HCT116 (cell line): ENCODE measurements around the gene CD300LD.

ENCODE experiments used
- CTCF ChIP-seq, 3 experiments: fragments of 200-600 bp in 1 of 3; sonication (generic) in 1 of 3; IDR thresholded peaks in 2 of 3; conservative IDR thresholded peaks in 1 of 3; 2 replicates each; pipeline ENCODE4 v1.5.1; 2012 to 2017; ENCODE audit warnings: low read depth in 2 of 3, low read length in 2 of 3, antibody characterized with exemption in 1 of 3, borderline replicate concordance in 1 of 3, control low read depth in 1 of 3, mild to moderate bottlenecking in 1 of 3, mixed read lengths in 1 of 3, mixed run types in 1 of 3, moderate library complexity in 1 of 3; ENCODE audit not compliant: insufficient read depth in 1 of 3
- EZH2 ChIP-seq: fragments of 200-600 bp; sonication (generic); IDR thresholded peaks from 2 replicates; pipeline ENCODE4 v1.6.1; 2017; ENCODE audit warnings: antibody characterized with exemption, mixed run types
- MAX ChIP-seq: IDR thresholded peaks from 2 replicates; pipeline ENCODE4 v1.6.1; 2012
- POLR2A ChIP-seq: IDR thresholded peaks from 2 replicates; pipeline ENCODE4 v1.7.0; 2011; ENCODE audit warnings: borderline replicate concordance; ENCODE audit not compliant: insufficient read depth, insufficient read length; ENCODE audit errors: extremely low read depth
- POLR2AphosphoS5 ChIP-seq: IDR thresholded peaks from 2 replicates; pipeline ENCODE4 v1.6.1; 2011; ENCODE audit warnings: mild to moderate bottlenecking, low read depth, low read length, moderate library complexity

- no peak for TF ChIP-seq MAX
- TF ChIP-seq POLR2A = no peak
- TF ChIP-seq CTCF (IDR thresholded peaks at IDR 0.05 in 2 of 3, conservative IDR thresholded peaks at IDR 0.05 in 1 of 3; ENCODE audit: borderline replicate concordance in 1 of 3, insufficient read depth in 1 of 3, low read depth in 2 of 3, low read length in 2 of 3) = no peak
- TF ChIP-seq POLR2AphosphoS5 = no peak
- no peak for TF ChIP-seq EZH2
Measured at GRCh38 chr17:74541176-74542111, 50.6 kb downstream of the CD300LD start.
